GM21619 (cell line): Measurements from ENCODE around the gene TMEM218.

Experiments used
- ATAC-seq: cut with Tn5 transposase; IDR thresholded peaks from one replicate; pipeline ENCODE4 v1.9.1; 2021; ENCODE audit not compliant: unreplicated experiment

TMEM218 gene

DNA sequence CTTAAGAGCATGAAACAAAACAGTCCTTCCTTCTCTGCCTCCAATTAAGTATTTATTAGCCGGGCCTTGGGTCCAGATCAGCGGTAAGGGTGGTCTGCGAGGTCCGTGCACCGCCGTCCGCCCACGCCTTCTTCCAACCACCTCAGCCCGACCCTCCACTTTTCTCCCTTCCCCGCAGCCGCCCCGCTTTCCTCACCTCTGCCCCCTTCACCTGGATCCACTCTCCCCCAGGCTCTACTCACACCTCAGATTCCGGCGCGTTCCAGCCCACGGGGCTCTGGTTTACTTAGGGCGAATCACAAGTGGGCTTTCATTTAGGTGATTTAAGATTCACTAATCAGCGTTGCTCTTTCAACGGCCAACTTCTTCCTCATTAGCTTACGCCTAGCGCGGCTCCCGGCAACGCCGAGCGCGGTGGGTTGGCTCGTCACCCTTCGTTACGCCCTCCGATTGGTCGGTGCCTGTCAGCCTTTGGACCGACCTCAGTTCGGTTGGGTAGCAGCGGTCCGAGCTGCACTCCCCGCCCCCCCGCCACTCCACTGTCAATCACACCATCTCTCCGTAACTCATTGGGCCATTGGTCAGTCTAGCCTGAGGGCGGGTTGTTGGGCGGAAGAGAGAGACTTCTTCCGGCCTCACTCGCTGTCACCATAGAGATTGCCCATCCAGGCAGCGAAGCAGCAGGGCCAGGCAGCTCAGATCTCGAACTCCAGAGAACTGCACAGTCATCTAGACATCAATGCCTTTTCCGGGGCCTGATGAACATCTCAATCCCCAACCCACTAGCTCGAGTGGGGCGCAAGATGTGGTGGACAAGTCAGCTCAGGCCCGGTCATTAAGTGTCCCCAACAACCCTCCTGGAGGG is at the start of gene TMEM218:
Gene TMEM218, minus strand, starts transcription at position 284 of the 865 bp plus-strand sequence. CDS start 9,385 bp downstream, outside the sequence.
- peak; percentile 98 for ATAC-seq

DNA sequence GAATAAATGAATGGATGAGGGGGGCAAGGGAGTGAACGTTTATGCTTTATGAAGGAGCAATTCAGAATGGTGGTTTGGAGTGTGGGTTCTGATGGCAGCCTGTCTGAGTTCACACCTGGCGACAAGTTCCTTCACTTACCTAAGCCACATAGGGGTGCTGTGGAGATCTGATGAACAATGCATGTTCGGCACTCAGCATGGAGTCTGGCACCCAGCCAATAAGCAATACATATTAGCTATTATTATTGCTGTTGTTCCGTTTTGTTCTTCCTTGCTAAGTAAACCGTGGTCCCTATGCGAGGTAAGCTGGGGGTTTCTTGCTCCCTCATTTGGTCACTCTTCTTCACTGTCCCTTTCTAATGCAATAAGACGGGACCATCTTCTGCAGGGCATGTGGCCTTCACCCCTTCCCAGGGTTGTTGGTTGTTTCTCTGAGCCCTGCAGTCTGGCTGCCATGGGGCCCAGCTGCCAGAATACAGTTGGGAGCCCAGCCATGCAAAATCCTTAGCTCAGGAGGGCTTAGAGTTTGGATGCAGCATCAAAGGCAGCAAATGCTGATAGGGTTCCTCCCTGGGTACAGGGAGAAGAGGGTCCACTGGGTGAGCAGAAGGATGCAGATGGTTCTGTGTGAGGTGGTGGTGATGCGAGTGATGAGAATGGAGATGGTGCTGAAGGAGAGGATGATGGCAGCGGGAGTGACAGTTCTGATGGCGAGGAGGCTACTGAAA is 46.7 kb upstream of the TMEM218 start:
- no peak for ATAC-seq

- no peak for ATAC-seq
Observed at GRCh38 chr11:125157118-125157733, 45.8 kb upstream of the TMEM218 start.

DNA sequence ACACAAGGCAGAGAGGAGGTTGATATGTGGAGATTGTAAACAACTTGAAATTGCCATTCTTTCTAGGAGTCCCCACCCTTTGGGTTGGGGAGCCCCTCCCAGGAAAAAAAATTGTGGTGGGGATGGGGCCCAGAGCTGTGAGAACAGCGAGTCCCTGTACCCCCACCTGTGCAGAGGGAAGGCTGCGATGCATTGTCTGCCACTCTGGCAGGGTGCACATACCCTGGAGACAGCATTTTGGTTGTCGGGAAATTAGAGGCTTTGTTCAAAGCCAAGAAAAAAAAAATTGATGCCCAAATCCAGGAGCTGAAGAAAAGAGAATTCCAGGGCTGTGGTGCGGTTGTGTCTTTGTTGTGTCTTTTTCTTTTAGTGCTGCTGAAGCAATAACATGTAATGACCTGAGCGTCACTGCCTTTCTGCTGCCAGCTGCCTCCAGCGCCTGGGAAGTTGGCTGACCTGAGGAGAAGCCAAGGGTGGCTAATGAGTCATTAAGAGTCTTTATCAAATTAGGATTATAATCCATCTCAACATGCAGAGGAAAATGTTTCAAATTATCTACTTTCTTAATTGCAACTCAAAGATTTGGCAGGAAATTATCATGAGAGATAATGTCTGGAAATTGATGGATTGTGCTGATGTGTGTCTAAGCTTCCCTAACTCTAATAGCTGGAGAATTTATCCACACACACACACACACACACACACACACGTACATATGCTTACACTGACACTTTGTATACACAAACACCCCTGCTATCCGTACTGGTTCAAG is 45.1 kb upstream of the TMEM218 start:
- no peak for ATAC-seq

DNA sequence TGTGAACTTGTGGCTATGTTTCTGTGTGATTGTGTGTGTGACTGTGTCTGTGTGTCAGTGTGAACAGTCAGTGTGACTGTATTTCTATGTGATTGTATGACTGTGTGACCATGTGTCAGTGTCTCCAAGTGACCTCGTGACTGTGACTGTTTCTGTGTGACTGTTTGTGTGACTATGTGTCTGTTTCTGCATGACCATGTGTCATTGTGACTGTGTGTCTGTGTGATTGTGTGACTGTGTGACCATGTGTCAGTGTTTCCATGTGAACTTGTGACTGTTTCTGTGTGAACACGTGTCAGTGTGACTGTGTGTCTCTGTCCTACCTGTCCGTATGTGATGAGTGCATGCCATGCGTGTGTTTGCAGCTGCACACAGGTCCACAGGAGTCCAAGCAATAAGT is 44.3 kb upstream of the TMEM218 start:
- no peak for ATAC-seq

DNA sequence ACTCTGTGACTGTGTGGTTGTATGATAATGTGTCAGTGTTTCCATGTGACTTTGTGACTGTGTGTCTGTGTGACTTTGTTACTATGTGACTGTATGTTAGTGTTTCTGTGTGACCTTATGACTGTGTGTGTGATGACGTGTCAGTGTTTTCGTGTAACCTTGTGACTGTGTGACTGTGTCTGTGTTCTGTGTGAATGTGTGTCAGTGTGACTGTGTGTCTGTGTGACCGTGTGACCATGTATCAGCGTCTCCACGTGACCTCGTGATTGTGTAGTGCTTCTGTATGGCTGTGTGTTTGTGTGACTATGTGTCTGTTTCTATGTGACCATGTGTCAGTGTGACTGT is 43.6 kb upstream of the TMEM218 start:
- ATAC-seq = no peak

- ATAC-seq = no peak
Observed at GRCh38 chr11:125154378-125155099, 43.1 kb upstream of the TMEM218 start.

DNA sequence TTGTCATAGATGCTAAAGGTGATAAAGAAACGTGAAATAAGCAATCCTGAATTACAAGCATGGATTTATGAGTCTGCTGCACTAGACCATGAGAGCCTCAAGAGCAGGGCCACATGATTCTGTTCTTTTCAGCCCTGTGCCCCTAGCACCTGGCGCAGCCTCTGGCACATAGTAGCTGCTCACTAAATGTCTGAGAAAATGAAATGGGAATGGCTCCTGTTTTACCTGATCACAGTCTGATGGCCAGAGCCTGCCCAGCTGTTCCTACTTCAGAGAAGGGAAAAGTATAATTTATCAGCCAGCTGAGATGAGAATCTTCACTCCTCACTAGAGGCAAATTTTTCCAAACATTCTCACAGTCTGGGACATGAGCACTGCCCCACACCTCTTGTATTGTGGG is 42.4 kb upstream of the TMEM218 start:
- no peak for ATAC-seq

GRCh38 chr11:125148743-125149142 is 37.3 kb upstream of the TMEM218 start:
- ATAC-seq = no peak

GRCh38 chr11:125148011-125148410 is 36.6 kb upstream of the TMEM218 start:
- no peak for ATAC-seq

GRCh38 chr11:125147280-125147679 is 35.9 kb upstream of the TMEM218 start:
- ATAC-seq = no peak

- no peak for ATAC-seq
Observed at GRCh38 chr11:125146232-125146631, 34.8 kb upstream of the TMEM218 start.

DNA sequence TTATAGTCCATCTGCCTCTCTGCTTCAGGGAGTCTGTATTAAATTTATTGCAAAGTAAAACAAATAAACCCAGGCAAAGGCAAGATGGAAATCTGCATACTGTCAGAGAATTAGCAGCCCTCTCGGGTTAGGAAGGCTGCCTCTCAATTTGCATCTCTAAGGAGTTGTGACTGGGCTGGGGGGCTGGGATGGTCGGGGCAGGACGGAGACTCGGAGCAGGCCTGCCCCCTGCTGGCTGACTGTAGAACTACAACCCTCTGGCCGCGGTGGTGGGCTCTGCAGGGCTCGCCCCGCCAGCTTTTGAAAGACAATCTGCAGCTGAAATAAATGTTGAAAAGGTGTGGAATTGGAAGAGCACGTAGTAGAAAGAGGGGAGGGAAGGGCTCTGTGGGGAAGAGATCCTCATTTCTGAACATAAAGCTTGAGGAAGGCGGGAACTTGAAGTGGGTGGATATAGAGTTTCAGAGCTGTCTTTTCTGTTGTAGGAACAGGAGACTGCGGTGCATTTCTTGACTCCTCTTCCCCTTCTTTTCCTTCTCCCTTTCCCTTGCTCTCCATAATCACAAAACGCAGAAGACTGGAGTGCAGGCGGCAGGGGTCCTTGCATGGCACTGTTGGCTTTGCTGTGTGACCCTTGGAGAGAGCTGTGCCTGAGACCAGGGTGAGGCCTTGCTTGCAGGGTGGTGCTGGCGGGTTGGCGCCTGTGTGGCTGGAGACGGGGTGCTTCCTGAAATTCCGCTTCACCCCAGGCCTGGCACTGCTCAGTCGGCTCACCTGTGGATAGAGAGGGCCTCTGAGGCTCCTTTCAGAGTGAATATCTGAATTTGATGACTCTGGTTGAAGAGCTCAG is 30.5 kb upstream of the TMEM218 start:
- ATAC-seq = peak; percentile 65

- no peak for ATAC-seq
Observed at GRCh38 chr11:125141178-125141577, 29.8 kb upstream of the TMEM218 start.

GRCh38 chr11:125140233-125140632 is 28.8 kb upstream of the TMEM218 start:
- ATAC-seq = no peak

DNA sequence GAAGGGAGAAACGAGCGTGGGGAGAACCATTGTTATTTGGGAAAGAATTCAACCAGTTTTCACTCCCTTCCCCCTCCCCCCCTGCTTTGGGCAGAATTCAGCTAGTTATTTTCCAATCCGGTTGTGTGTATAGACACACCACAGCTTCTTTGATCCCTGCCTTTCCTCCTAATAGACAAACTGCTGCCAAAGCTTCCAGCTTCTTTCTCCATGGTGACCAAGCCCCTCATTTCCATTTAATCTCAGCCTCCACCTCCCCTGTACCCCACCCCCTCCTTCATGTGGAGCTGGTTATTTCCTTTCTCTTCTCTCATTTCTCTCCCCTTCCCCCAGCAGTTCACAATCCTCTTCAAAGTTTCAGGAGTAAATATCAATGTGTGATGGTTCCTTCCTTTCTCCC is 28.4 kb upstream of the TMEM218 start:
- ATAC-seq = no peak

- ATAC-seq = no peak
Observed at GRCh38 chr11:125138966-125139365, 27.5 kb upstream of the TMEM218 start.

DNA sequence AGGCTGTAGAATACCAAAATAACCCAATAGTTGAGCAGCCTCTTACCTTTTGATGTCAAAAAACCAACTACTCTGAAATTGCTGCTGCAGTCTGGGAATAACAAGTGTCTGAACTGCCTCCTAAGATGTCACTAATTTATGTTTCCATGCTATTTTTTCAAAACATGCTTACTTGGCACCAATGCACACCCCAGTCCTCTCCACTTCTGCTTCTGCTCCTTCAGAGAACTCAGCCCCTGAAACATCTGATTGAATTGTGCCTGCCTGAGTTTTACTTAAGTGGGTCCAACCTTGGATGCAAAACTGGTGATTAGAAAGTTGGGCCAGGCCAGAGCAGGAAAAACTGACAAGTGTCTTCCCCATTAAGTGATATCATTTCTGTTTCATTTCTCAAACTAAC is 24.6 kb upstream of the TMEM218 start:
- ATAC-seq = no peak

DNA sequence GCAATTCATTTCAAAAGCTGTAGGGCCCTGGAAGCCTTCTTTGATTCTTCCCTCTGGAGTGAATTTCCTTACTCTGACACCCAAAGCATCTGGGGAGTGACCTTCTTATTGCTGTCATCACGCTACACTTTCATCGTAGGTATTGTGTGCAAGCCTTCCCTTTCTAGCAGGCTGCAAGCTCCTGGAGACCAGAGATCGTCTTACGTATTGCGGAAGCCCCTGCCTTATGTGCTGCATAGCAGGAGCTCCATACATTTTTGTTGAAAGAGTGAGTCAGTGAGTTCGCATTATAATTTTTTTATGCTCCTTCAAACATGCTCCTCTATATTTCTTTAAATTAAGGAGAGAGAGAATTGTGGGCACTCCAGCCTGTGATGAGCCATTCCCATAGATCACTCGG is 21.2 kb upstream of the TMEM218 start:
- no peak for ATAC-seq

DNA sequence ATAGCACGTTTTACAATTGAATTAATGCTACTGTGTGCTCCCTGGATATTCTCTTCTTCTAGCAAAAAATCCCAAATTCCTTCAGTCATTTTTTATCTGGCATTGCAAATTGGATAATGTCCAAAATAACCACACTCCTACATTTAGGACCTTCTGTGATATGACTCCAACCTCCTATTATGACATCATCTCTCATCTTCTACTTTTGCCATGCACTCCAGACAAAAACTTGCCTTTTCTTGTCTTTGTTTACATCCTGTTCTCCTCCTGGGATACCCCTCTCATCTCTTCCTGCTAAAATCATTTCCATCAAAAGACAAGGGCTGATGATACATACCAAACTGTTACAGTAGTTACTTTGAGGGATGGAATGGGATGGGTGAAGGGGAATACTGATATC is 20.6 kb upstream of the TMEM218 start:
- no peak for ATAC-seq
